ENCODE measurements around the gene SULT1B1. TPM values are rescaled to one million over a fixed set of nuclear protein-coding genes. Genes with fewer than 3 reads are reported as not detected.

Gene SULT1B1
- total RNA-seq, 1 experiment from 2014 or later = 0.02 TPM

DNA sequence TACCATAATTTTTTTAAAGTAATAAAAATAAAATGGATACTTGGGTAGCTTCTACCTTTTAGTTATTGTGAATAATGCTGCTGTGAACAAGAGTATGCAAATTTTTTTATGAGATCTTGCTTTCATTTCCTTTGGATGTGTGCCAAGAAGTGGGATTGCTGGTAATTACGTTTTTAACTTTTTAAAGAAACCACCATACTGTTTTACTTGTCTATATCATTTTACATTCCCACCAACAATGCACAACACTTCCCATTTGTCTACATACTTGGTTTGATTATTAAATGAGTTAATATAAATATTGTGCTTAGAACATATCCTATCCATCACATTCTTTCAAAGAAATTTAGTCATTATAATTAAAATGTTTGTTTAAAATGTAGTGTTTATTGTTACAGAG, 3.9 kb upstream of the SULT1B1 start:
- Histone ChIP-seq H3K9me3 (replicated peaks) (no peaks in the 10 kb centered on the region), H3K27me3 (no peaks in the 10 kb centered on the region), H3K4me1 (no peaks in the 10 kb centered on the region; the same call in 1 of the 2 replicates), H3K27ac (no peak overlapping the region), H3K4me3 (no peak overlapping the region), H3K36me3 (no peaks in the 10 kb centered on the region)
- DNase-seq = peak in 1 of 2 experiments; percentile 17

DNA sequence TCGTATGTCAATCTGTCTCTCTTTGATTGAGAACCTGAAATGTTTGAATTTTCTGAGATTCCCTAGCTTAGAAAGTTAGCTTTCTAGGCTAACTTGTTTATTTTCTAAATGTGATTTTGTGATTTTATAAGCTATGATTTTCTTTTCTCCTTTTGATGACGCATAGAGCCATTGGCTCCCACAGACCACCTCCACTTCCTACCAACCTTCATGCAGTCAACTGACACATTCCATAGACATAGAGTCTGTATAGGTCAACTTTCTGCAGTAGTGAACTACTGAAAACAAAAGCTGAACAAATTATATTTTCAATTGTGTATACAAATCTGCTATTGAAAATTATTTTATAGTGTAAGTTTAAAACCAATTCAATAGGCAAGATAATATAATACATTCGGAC, 2.8 kb upstream of the SULT1B1 start:
- H3K9me3 ChIP-seq (replicated peaks) = no peaks in the 10 kb centered on the region
- H3K27me3 ChIP-seq = no peaks in the 10 kb centered on the region
- H3K36me3 ChIP-seq = no peaks in the 10 kb centered on the region
- H3K4me3 ChIP-seq = no peak overlapping the region
- DNase-seq = no peak
- H3K4me1 ChIP-seq = peaks cover 5% of the 10 kb centered on the region
- no peak overlapping the region for H3K27ac ChIP-seq

DNA sequence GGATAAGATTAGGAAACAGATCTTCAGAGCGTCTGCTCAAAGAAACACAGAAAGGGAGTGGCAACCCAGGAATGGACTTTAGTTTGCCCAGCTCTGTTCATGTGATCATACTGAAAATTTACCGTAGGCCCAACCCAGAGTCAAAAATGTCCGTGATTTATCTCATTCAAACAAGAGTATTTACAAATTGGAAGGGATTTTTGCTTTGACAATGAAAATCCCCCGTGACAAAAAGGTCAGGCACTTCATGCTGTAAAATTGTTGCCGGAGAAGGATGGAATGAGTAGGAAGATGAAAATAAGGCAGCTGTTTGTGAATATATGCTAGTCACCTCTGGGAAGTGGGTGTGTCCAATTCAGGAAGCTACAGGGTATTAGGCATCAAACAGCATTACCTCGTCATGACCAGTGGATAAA, 1.2 kb downstream of the SULT1B1 start:
- no peaks in the 10 kb centered on the region for H3K36me3 ChIP-seq
- no peaks in the 10 kb centered on the region for H3K27me3 ChIP-seq
- H3K4me1 ChIP-seq = peaks cover 5% of the 10 kb centered on the region
- H3K27ac ChIP-seq = no peak overlapping the region
- peak overlapping the region; percentile 39 for H3K4me3 ChIP-seq
- peak in 1 of 2 experiments; percentile 33 for DNase-seq
- no peaks in the 10 kb centered on the region for H3K9me3 ChIP-seq (replicated peaks)

DNA sequence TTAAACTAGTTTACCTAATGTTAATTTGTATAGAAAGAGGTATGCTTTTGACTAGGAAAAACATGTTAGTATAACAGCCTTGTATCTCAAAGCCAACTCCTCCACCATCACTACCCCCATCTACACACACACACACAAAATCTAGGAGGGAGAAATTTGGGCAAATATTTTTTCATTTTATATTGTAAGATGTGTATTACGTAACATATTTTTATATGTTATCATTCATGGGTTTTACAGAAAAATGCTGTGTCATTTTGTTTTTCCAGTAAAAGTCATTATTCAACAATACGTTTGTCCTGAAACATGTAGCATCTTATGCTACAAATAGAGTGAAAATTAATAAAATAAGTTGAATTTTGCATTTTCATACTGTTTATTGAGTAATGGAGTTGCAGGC, 3.0 kb downstream of the SULT1B1 start:
- DNase-seq = no peak
- H3K27me3 ChIP-seq = no peaks in the 10 kb centered on the region
- no peaks in the 10 kb centered on the region for H3K36me3 ChIP-seq
- no peak overlapping the region for H3K27ac ChIP-seq
- no peaks in the 10 kb centered on the region for H3K9me3 ChIP-seq (replicated peaks)
- no peak overlapping the region for H3K4me3 ChIP-seq
- peaks cover 13% of the 10 kb centered on the region for H3K4me1 ChIP-seq

DNA sequence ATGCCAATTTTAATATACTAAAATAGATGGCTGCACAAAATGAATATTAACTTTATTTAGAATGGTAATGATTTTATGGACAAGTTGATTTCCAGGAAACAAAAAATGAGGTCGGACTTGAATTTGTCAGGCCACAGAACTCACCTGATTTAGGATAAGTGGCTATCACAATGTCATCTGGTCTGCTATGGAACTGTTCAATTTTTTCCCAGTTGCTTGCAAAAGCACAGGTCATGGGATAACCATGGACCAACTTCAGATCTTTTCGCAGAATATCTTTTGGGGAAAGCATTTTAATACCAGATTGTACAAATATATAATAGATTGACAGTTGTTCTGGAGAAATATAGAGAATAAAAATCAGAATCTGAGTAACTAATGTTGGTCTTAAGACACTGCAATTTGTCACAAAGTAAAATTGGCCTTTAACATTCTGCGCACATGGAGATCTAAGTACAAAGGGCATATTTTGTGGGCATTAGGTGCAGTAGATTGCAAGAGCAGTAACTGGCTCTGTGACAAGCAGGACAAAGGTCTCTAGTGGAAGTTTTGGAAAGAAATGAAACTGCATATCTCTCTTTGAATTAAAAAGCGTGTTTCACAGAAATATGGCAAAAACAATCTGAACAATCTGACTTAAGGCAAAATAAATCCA, 5.4 kb downstream of the SULT1B1 start:
- Histone ChIP-seq H3K27ac (no peak overlapping the region), H3K9me3 (replicated peaks) (no peaks in the 10 kb centered on the region), H3K4me3 (no peak overlapping the region), H3K4me1 (peaks cover 13% of the 10 kb centered on the region), H3K36me3 (no peaks in the 10 kb centered on the region), H3K27me3 (no peaks in the 10 kb centered on the region)
- DNase-seq = no peak

DNA sequence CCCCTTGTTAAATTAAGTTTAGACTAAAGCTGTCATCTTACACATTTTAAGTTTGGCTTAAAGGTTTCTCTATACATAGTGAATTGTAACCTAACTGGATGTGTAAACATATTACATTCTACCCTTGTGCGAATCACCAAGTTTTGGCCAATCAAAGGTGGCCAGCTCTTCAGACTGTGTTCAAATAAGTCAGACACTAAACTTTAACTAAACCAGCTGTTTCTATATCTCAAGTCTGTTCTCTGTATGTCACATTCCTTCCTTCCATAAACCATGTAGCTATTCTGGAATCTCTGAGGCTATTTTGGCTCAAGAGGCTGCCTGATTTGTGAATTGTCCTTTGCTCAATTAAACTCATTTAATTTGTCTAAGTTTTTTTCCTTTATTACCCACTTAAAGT, 6.7 kb downstream of the SULT1B1 start:
- H3K4me3 ChIP-seq = no peak overlapping the region
- H3K27ac ChIP-seq = no peak overlapping the region; the same call in 1 of the 2 replicates
- no peaks in the 10 kb centered on the region for H3K27me3 ChIP-seq
- H3K9me3 ChIP-seq (replicated peaks) = no peaks in the 10 kb centered on the region
- DNase-seq = peak; percentile 17 to 57
- peaks cover 8% of the 10 kb centered on the region for H3K4me1 ChIP-seq
- no peaks in the 10 kb centered on the region for H3K36me3 ChIP-seq

DNA sequence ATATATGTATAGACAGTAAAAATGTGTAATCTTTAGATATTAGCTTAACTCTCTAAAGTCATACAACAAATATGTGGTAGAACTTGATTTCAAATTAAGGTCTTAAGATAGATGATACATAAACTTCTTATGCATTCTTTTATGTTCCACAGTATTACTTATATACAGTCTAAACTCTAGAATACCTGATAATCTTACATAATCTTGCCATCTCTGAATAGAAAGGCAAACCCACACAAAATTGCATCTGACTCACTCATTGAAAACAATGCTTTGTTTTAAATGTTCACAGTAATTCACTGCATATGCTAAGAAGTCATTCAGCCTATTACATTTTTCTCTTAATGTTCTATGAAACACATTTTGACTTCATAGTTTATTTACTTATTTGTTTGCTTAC, 10.1 kb downstream of the SULT1B1 start:
- no peak for DNase-seq
- Histone ChIP-seq H3K4me1 (peaks cover 7% of the 10 kb centered on the region), H3K4me3 (no peak overlapping the region), H3K36me3 (no peaks in the 10 kb centered on the region), H3K27me3 (no peaks in the 10 kb centered on the region; the same call in 1 of the 2 replicates), H3K27ac (no peak overlapping the region), H3K9me3 (replicated peaks) (no peaks in the 10 kb centered on the region)

DNA sequence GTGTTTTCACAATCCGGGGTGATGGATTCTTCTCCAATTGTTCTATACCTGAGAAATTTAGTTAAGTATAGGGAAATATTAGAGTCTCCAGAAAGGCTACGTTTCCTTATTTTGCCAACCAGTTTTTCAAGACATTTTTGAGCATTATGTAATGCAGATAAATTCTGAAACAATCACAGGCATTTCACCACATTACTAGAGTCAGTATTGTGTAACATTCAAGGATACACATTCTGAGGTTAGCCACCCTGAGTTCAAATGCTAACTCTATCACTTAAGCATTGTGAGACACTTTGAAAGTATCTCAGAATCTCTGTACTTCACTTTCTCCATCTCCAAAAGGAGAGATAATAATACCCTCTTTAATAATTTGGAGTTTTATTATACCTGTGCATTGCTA, 10.6 kb downstream of the SULT1B1 start:
- DNase-seq = no peak
- Histone ChIP-seq H3K4me1 (peaks cover 7% of the 10 kb centered on the region), H3K4me3 (no peak overlapping the region), H3K9me3 (replicated peaks) (no peaks in the 10 kb centered on the region), H3K27me3 (no peaks in the 10 kb centered on the region; the same call in 1 of the 2 replicates), H3K27ac (no peak overlapping the region), H3K36me3 (no peaks in the 10 kb centered on the region)

DNA sequence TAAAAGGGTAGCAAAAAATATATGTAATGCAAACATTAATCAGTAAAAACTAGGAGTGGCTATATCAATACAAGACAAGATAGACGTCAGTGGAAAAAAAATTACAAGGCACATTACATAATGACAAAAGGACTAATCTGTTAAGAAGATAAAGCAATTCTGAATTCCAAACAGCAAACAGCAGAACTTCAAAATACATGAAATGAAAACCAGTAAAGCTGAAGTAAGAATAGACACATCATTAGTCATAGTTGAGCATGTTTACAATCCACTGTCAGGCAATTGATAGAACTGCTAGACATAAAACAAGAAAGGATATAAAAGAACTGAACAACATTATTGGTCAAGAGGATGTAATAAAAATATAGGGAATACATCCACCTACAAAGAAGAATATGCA, 12.2 kb downstream of the SULT1B1 start:
- H3K4me3 ChIP-seq = no peak overlapping the region
- no peak overlapping the region for H3K27ac ChIP-seq
- no peaks in the 10 kb centered on the region; the same call in 1 of the 2 replicates for H3K27me3 ChIP-seq
- H3K36me3 ChIP-seq = no peaks in the 10 kb centered on the region
- DNase-seq = no peak
- no peaks in the 10 kb centered on the region for H3K4me1 ChIP-seq
- no peaks in the 10 kb centered on the region for H3K9me3 ChIP-seq (replicated peaks)

DNA sequence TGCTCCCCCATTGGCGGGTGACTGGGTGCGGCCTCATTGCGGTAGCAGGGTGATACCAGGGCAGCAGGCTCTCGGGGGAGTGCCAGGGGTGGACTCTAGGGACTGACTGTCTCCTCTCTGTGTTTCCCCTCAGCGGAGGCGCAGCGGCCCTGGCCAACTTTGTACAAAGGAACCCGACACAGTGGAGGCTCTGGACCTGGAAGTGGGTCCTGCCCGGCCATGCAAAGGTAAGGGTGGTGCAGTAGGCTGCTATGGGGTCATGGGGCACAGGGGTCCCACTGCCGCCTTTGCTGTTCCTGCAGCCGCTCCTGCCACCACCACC, 16.3 kb downstream of the SULT1B1 start:
- Histone ChIP-seq H3K4me3 (no peak overlapping the region), H3K36me3 (no peaks in the 10 kb centered on the region), H3K27me3 (no peaks in the 10 kb centered on the region; the same call in 1 of the 2 replicates), H3K9me3 (replicated peaks) (no peaks in the 10 kb centered on the region), H3K27ac (no peak overlapping the region), H3K4me1 (no peaks in the 10 kb centered on the region)
- no peak for DNase-seq

DNA sequence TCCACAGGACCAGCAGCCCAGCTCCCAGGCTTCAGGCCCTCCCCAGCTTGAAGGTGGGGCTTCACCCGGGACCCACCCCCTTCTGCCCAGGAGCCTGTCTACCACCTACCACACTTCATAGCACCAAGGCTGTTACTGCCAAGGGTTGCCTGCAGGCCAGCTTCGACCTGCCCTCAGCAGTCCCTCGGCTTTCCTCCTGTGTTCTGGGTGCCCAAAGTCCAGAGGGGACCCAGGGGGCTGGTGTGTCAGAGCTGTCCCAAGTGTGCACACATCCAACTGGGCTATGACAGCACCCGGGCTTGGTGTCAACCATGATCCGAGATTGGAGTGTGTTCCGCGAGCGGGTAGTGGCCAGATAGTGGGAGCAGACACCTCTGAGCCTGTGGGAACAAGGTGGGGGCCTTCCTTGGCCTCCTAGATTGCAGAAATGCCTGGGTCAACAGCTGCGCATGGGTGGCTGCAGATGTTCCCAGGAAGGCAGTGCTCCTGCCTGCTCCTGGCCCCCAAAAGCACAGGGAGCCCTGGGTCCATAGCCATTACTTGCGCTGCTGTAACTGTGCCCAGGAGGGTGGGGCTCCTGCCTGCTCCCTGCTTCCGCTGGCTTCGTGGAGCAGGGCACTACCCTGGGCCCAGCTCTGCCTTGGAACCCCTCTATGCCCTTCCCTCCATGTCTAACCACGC, 16.8 kb downstream of the SULT1B1 start:
- no peak for DNase-seq
- no peak overlapping the region for H3K4me3 ChIP-seq
- H3K36me3 ChIP-seq = no peaks in the 10 kb centered on the region
- H3K9me3 ChIP-seq (replicated peaks) = no peaks in the 10 kb centered on the region
- H3K4me1 ChIP-seq = no peaks in the 10 kb centered on the region
- no peaks in the 10 kb centered on the region; the same call in 1 of the 2 replicates for H3K27me3 ChIP-seq
- no peak overlapping the region for H3K27ac ChIP-seq

DNA sequence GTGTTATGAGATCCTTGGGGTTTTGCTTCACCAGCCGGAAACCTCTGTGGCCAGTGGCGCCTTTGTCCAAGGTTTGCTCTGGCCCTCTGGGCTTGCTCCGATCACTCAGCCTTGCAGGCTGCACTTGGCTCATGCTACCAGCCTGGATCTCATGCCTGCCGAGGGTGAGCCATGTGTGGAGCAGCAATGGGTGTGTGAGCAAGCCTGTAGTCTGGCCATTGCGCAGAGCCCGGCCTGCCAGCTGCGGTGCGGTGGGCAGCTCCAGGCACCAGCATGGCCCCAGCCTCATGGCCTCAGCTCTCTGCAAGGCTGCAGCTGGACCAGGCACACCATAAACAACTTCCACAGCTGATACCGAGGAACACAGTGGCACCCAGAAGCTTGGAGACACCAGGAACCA, 17.8 kb downstream of the SULT1B1 start:
- Histone ChIP-seq H3K27ac (no peak overlapping the region), H3K4me3 (no peak overlapping the region), H3K9me3 (replicated peaks) (no peaks in the 10 kb centered on the region), H3K27me3 (no peaks in the 10 kb centered on the region; the same call in 1 of the 2 replicates), H3K4me1 (no peaks in the 10 kb centered on the region), H3K36me3 (no peaks in the 10 kb centered on the region)
- DNase-seq = no peak

DNA sequence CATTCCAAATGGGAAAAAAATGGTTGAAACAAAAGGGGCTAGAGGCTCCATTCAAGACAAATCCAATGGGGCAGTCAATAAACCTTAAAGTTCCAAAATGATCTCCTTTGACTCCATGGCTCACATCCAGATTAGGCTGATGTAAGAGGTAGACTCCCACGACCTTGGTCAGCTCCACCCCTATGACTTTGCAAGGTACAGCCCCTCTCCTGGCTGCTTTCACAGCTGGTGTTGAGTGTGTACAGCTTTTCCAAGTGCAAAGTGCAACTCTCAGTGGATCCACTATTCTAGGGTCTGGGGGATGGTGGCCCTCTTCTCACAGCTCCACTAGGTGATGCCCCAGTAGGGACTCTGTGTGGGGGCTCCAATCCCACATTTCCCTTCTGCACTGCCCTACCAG, 21.5 kb downstream of the SULT1B1 start:
- no peak for DNase-seq
- H3K27ac ChIP-seq = no peak overlapping the region
- H3K4me1 ChIP-seq = no peaks in the 10 kb centered on the region
- H3K4me3 ChIP-seq = no peak overlapping the region
- no peaks in the 10 kb centered on the region for H3K27me3 ChIP-seq
- H3K36me3 ChIP-seq = no peaks in the 10 kb centered on the region
- H3K9me3 ChIP-seq (replicated peaks) = no peaks in the 10 kb centered on the region

DNA sequence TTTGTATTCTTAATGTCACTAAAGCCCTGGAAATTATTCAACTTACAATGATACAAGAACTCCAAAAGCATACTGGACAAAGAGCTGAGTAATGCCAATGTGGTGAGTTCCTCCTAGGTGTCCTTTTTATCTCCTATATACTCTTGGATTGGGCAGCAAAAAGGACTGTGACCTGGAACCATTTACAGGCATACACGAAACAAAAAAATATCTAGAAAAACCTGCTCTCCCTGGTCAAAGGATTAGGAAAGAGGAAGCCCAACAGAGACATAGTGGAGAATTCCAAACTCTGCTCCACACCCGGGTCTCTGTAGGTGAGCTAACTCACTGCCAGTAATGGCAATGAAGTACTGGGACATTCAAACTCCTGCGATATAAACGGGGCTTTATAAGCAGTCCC, 25.3 kb downstream of the SULT1B1 start:
- Histone ChIP-seq H3K27me3 (no peaks in the 10 kb centered on the region), H3K4me3 (no peak overlapping the region), H3K9me3 (replicated peaks) (no peaks in the 10 kb centered on the region), H3K27ac (no peak overlapping the region), H3K4me1 (no peaks in the 10 kb centered on the region), H3K36me3 (no peaks in the 10 kb centered on the region)
- DNase-seq = no peak

DNA sequence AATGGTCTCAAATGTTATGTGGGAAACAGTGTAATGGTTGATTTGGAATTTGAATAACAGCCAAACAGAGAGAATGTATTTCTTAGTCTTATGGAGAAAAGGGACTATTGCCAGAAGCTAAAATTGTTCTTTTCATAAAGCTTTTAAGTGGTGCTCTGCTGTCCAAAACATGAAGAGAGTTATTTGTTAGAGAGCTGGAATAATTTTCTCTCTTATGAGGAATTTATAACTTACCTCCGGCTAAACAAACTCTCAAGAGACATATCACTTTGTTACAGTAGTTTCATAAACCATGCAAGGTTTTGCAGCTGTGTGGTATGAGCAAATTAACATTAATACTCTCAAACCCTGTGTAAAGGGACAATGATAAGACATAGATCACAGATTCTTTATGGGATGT, 28.6 kb downstream of the SULT1B1 start:
- H3K27me3 ChIP-seq = no peaks in the 10 kb centered on the region
- DNase-seq = no peak
- H3K4me1 ChIP-seq = no peaks in the 10 kb centered on the region
- H3K9me3 ChIP-seq (replicated peaks) = no peaks in the 10 kb centered on the region
- no peaks in the 10 kb centered on the region for H3K36me3 ChIP-seq
- H3K4me3 ChIP-seq = no peak overlapping the region
- no peak overlapping the region for H3K27ac ChIP-seq

DNA sequence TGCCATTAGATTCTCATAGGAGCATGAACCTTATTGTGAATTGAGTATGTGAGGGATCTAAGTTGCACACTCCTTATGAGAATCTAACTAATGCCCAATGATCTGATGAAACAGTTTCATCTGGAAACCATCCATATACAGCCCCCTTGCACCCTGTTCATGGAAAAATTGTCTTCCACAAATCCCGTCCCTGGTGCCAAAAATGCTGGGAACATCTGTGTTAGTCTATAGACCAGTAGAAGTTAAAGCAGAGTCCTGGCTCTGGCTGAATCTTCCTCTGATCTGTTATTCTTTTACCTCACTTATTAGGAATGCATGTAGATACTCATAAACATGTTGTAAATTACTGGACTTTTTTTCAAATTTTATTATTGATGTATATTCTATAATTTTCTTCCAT, 29.2 kb downstream of the SULT1B1 start:
- Histone ChIP-seq H3K36me3 (no peaks in the 10 kb centered on the region), H3K27ac (no peak overlapping the region), H3K4me1 (no peaks in the 10 kb centered on the region), H3K27me3 (no peaks in the 10 kb centered on the region), H3K4me3 (no peak overlapping the region), H3K9me3 (replicated peaks) (no peaks in the 10 kb centered on the region)
- DNase-seq = no peak

Measured in SJCRH30 (cell line).